Keratinocyte (primary cell): ENCODE results near the gene SLC39A9. TPM values are rescaled to one million over a fixed set of nuclear protein-coding genes. Genes with fewer than 3 reads are reported as not detected.

Source experiments
- DNase-seq: peaks from one replicate; pipeline ENCODE4 v3.0.0-alpha.2; 2011; ENCODE audit warnings: low read depth, missing footprints, low spot score
- FAIRE-seq: peaks from 2 replicates; lab custom pipeline; 2011; peaks lifted over from hg19 to GRCh38; lab: Jason Lieb, UNC
- H2AFZ ChIP-seq: 2 replicates; pipeline ENCODE4 v1.6.0; 2012; ENCODE audit warnings: low read length, control low read depth, inconsistent platforms; ENCODE audit not compliant: control insufficient read depth
- H3K27ac ChIP-seq: 2 replicates; pipeline ENCODE4 v1.5.1; 2011; ENCODE audit warnings: low read length; ENCODE audit not compliant: control insufficient read depth, insufficient read depth
- H3K27me3 ChIP-seq: 3 replicates; pipeline ENCODE4 v1.6.0; 2011; ENCODE audit warnings: low read length; ENCODE audit not compliant: control insufficient read depth, insufficient read depth; ENCODE audit errors: extremely low read depth
- H3K36me3 ChIP-seq, 2 experiments: 2 replicates in 1 of 2; 3 replicates in 1 of 2; pipeline ENCODE4 v1.5.1; 2011; ENCODE audit warnings: low read length in 2 of 2, mild to moderate bottlenecking in 1 of 2; ENCODE audit not compliant: control insufficient read depth in 2 of 2, insufficient read depth in 2 of 2; ENCODE audit errors: extremely low read depth in 1 of 2
- H3K4me1 ChIP-seq: 3 replicates; pipeline ENCODE4 v1.5.1; 2011; ENCODE audit warnings: low read length; ENCODE audit not compliant: control insufficient read depth, insufficient read depth; ENCODE audit errors: extremely low read depth
- H3K4me2 ChIP-seq: 3 replicates; pipeline ENCODE4 v1.6.0; 2011; ENCODE audit warnings: low read depth, low read length; ENCODE audit not compliant: control insufficient read depth, insufficient read depth; ENCODE audit errors: extremely low read depth
- H3K4me3 ChIP-seq, 3 experiments: fragments of 200-600 bp in 1 of 3; sonication (generic) in 1 of 3; 2 replicates in 2 of 3; 3 replicates in 1 of 3; pipeline ENCODE4 v1.5.1; 2011 to 2016; ENCODE audit warnings: low read length in 3 of 3, mild to moderate bottlenecking in 3 of 3, control low read depth in 2 of 3, inconsistent platforms in 1 of 3, low read depth in 1 of 3, mixed read lengths in 1 of 3, mixed run types in 1 of 3, moderate library complexity in 1 of 3; ENCODE audit not compliant: control insufficient read depth in 2 of 3, insufficient read depth in 2 of 3; ENCODE audit errors: extremely low read depth in 1 of 3
- H3K79me2 ChIP-seq: 2 replicates; pipeline ENCODE4 v1.6.0; 2012; ENCODE audit warnings: low read length; ENCODE audit not compliant: control insufficient read depth, insufficient read depth
- H3K9ac ChIP-seq: 3 replicates; pipeline ENCODE4 v1.6.0; 2011; ENCODE audit warnings: low read length; ENCODE audit not compliant: control insufficient read depth, insufficient read depth; ENCODE audit errors: extremely low read depth
- H3K9me1 ChIP-seq: 3 replicates; pipeline ENCODE4 v1.6.0; 2011; ENCODE audit warnings: low read length; ENCODE audit not compliant: control insufficient read depth, insufficient read depth; ENCODE audit errors: extremely low read depth
- H3K9me3 ChIP-seq: 2 replicates; pipeline ENCODE4 v1.5.1; 2012; ENCODE audit warnings: low read depth, low read length; ENCODE audit not compliant: control insufficient read depth
- H4K20me1 ChIP-seq: 3 replicates; pipeline ENCODE4 v1.6.0; 2011; ENCODE audit warnings: low read length; ENCODE audit not compliant: control insufficient read depth, insufficient read depth; ENCODE audit errors: extremely low read depth
- EZH2 ChIP-seq: IDR thresholded peaks from one replicate; pipeline ENCODE4 v1.6.1; 2012; ENCODE audit warnings: inconsistent platforms, mild to moderate bottlenecking, low read length, moderate library complexity
- dilution Hi-C: fragments of 300-500 bp; cut with MboI; formaldehyde crosslinking; loops from one replicate; pipeline ENCODE4 v1.7.0; 2020; ENCODE audit warnings: low sequenced_read_pairs; ENCODE audit not compliant: extremely low pct_ligation_motif_present
- polyA plus RNA-seq, 5 experiments: library from polyadenylated mRNA; depleted of rRNA in 3 of 5; stranded (reverse) in 3 of 5; stranded (forward) in 1 of 5; unstranded in 1 of 5; fragments of >200 nt; gene quantifications; 1 replicate in 1 of 5; 2 replicates in 3 of 5; 3 replicates in 1 of 5; pipeline versions ENCODE4 v1.2.1 to v1.2.3, GENCODE V29; 2011 to 2012; ENCODE audit warnings: missing spikeins in 2 of 5, low read depth in 1 of 5, low replicate concordance in 1 of 5
- TF ChIP-seq, protein P1 (sequence below), 3 experiments: IDR thresholded peaks in 1 of 3; conservative IDR thresholded peaks in 1 of 3; optimal IDR thresholded peaks in 1 of 3; 2 replicates in 2 of 3; 3 replicates in 1 of 3; pipeline versions ENCODE3 to v1.5.1; 2011; ENCODE audit warnings: low read length in 3 of 3, mild to moderate bottlenecking in 3 of 3, moderate library complexity in 2 of 3, control low read depth in 1 of 3, inconsistent platforms in 1 of 3; ENCODE audit not compliant: insufficient read depth in 2 of 3; ENCODE audit errors: extremely low read depth in 1 of 3

Gene SLC39A9
- polyA plus RNA-seq, 1 donor (not counting 4 experiments of a cell fraction or from before 2014, with no cell fraction given): 58.8 TPM

DNA sequence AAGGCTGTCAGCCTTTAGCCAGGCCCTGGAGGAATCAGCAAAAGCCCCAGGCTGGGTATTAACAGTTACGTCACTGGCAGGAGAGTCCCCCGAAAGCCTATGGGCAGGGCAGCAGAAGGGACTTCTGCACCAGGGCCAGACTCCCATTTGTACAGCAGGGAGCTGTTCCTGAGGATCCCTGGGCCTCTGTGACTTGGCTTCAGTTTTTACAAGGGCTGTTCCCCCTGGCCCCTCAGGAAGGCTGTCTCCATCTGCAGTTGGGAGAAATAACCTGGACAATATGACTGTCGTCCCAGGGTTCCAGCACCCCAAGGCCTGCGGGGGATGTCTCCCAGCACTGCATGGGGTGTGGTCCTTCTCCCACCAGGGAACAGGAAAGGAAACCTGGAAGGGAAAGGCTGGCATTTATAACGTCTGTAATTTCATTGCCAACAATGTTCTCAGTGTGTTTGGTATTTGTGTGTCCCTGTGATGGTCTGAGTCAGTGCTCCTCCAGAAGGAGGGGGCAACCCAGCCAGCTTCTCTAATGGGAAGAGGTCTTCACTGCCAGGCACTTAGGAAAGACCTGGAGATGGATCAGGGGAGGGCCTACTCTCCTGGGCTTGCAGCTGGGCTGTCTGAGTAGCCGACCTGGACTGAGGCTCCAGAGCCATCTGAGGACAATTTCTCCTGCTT, 42.7 kb upstream of the SLC39A9 start:
- TF ChIP-seq, protein P1, sequence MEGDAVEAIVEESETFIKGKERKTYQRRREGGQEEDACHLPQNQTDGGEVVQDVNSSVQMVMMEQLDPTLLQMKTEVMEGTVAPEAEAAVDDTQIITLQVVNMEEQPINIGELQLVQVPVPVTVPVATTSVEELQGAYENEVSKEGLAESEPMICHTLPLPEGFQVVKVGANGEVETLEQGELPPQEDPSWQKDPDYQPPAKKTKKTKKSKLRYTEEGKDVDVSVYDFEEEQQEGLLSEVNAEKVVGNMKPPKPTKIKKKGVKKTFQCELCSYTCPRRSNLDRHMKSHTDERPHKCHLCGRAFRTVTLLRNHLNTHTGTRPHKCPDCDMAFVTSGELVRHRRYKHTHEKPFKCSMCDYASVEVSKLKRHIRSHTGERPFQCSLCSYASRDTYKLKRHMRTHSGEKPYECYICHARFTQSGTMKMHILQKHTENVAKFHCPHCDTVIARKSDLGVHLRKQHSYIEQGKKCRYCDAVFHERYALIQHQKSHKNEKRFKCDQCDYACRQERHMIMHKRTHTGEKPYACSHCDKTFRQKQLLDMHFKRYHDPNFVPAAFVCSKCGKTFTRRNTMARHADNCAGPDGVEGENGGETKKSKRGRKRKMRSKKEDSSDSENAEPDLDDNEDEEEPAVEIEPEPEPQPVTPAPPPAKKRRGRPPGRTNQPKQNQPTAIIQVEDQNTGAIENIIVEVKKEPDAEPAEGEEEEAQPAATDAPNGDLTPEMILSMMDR (optimal IDR thresholded peaks at IDR 0.05 in 1 of 3, IDR thresholded peaks at IDR 0.05 in 1 of 3, conservative IDR thresholded peaks at IDR 0.05 in 1 of 3; ENCODE audit: extremely low read depth in 1 of 3, insufficient read depth in 2 of 3, low read length in 3 of 3): no peak
- TF ChIP-seq EZH2: no peak
- dilution Hi-C loops: no loop called here
- FAIRE-seq (no peak), DNase-seq (no peak)
- Histone ChIP-seq H3K4me3 (no peak overlapping the region), H3K9me3 (no peaks in the 10 kb centered on the region), H2AFZ (no peak overlapping the region), H3K36me3 (no peaks in the 10 kb centered on the region), H3K4me1 (no peaks in the 10 kb centered on the region), H4K20me1 (no peaks in the 10 kb centered on the region), H3K79me2 (no peaks in the 10 kb centered on the region), H3K4me2 (no peak overlapping the region), H3K27ac (no peak overlapping the region), H3K27me3 (peaks cover 11% of the 10 kb centered on the region), H3K9me1 (no peaks in the 10 kb centered on the region), H3K9ac (no peak overlapping the region)

GRCh38 chr14:69356903-69357543, 41.5 kb upstream of the SLC39A9 start:
- Histone ChIP-seq H3K27me3 (peaks cover 8% of the 10 kb centered on the region), H3K9me3 (no peaks in the 10 kb centered on the region), H2AFZ (no peak overlapping the region), H3K9ac (no peak overlapping the region), H3K27ac (no peak overlapping the region), H3K4me3 (no peak overlapping the region), H4K20me1 (no peaks in the 10 kb centered on the region), H3K4me1 (no peaks in the 10 kb centered on the region), H3K79me2 (no peaks in the 10 kb centered on the region), H3K4me2 (no peak overlapping the region), H3K36me3 (no peaks in the 10 kb centered on the region), H3K9me1 (no peaks in the 10 kb centered on the region)
- DNase-seq (no peak), FAIRE-seq (no peak)
- TF ChIP-seq, protein P1 (optimal IDR thresholded peaks at IDR 0.05 in 1 of 3, IDR thresholded peaks at IDR 0.05 in 1 of 3, conservative IDR thresholded peaks at IDR 0.05 in 1 of 3; ENCODE audit: extremely low read depth in 1 of 3, insufficient read depth in 2 of 3, low read length in 3 of 3): no peak
- no peak for TF ChIP-seq EZH2
- dilution Hi-C loops: no loop called here
